Suprapubic skin (tissue), 4 donors: Measurements from ENCODE around the gene MEAK7.

Experiments used
- EP300 ChIP-seq: sonication (generic); formaldehyde crosslinking; IDR thresholded peaks from one replicate; pipeline ENCODE4 v1.6.1; 2017; ENCODE audit warnings: antibody characterized with exemption
- POLR2A ChIP-seq, 2 donors: fragments of 450-650 bp; IDR thresholded peaks; one replicate each; pipeline ENCODE4 v1.6.1; 2017; ENCODE audit warnings: antibody characterized with exemption in 2 of 2, mild to moderate bottlenecking in 2 of 2, moderate library complexity in 2 of 2
- POLR2AphosphoS5 ChIP-seq, 3 donors: sonication (generic); formaldehyde crosslinking; IDR thresholded peaks; one replicate each; pipeline ENCODE4 v1.6.1; 2017; ENCODE audit warnings: antibody characterized with exemption in 3 of 3
- TF ChIP-seq, protein P1 (sequence below), 2 donors: fragments of 200-600 bp in 1 of 2; fragments of 450-650 bp in 1 of 2; sonication (generic) in 1 of 2; IDR thresholded peaks; one replicate each; pipeline ENCODE4 v1.5.1; 2016 to 2019; ENCODE audit warnings: antibody characterized with exemption in 2 of 2, mild to moderate bottlenecking in 1 of 2, moderate library complexity in 1 of 2

DNA sequence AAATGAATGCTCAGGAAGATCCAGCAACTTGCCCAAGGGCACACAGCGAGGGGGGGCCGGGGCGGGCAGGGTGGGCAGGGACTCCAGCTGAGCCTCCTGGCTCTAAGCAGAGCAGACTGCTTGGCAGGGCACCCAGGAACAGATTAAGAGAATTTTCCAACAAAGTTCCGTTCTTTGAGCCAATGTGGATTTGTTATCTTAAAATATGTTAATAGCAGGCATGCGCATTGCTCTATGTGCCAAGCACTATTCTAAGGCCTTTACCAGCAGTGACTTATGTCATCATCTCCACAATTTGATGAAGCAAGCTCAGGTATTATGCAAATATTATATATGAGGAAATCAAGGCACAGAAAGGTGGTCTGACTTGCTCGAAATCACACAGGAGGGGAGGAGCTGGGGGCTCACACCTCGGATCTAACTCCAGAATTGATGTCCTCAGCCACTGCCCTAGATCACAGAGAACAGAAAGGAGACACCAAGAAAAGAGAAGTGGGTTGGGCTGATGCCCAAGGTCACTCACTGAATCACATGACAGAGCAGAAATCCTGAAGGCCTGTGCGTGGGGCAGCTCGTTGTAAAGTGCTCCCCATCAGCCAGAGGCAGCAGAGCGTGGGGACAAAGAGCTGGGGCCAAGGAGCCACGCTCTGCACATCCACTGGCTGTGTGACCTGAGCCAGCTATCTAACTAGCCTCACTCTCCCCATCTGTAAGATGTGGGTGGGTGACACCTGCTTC, 23.2 kb upstream of the MEAK7 start:
- TF ChIP-seq, protein P1, sequence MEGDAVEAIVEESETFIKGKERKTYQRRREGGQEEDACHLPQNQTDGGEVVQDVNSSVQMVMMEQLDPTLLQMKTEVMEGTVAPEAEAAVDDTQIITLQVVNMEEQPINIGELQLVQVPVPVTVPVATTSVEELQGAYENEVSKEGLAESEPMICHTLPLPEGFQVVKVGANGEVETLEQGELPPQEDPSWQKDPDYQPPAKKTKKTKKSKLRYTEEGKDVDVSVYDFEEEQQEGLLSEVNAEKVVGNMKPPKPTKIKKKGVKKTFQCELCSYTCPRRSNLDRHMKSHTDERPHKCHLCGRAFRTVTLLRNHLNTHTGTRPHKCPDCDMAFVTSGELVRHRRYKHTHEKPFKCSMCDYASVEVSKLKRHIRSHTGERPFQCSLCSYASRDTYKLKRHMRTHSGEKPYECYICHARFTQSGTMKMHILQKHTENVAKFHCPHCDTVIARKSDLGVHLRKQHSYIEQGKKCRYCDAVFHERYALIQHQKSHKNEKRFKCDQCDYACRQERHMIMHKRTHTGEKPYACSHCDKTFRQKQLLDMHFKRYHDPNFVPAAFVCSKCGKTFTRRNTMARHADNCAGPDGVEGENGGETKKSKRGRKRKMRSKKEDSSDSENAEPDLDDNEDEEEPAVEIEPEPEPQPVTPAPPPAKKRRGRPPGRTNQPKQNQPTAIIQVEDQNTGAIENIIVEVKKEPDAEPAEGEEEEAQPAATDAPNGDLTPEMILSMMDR (IDR thresholded peaks at IDR 0.05), result no peak
- TF ChIP-seq POLR2AphosphoS5 (IDR thresholded peaks at IDR 0.05) (no peak), POLR2A (IDR thresholded peaks at IDR 0.05) (no peak), EP300 (no peak)
